ENCODE data around the gene MXRA7. TPM values are rescaled to one million over a fixed set of nuclear protein-coding genes. Genes with fewer than 3 reads are reported as not detected.

MXRA7 gene
- total RNA-seq, 1 donor from 2014 or later, result 236 TPM

DNA sequence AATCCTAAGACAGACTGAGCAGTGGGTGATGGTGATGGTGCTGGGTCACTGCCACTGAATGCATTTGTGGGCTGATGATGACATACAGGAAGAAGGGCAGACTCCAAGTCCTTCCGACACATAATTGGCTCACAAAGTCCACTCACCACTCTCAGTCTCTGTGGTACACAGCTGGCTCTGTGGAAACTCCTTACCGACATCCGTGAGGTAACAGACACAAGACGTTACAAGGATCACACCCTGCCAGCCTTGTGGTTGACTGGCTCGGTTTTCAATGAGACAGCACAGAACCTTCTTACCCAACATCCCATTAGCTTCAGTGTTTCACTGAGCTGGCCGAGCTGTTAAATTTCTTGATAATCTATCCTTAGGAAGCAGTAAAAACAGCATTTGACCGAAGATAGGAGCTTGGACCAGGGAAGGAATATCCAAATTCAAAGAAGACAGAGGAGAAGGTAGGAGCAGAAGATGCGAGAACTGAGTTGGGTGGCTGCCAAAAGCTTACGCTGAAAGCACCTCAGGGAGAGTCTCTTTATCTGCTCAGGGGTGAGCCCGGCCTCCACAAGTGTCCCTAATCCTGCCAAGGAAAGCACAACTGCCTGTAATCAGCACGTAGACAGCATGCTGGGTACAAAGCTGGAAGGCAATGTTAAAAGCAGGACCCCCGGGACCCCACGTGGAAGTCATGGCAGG, 5.5 kb upstream of the MXRA7 start:
- H3K9me3 Mint-ChIP-seq (ENCODE audit: unreplicated experiment), result peaks cover 2% of the 10 kb centered on the region
- H3K36me3 Mint-ChIP-seq (ENCODE audit: unreplicated experiment), result no peaks in the 10 kb centered on the region
- no peak overlapping the region for H3K27ac Mint-ChIP-seq (ENCODE audit: unreplicated experiment)
- H3K4me3 Mint-ChIP-seq (ENCODE audit: unreplicated experiment), result no peak overlapping the region
- peaks cover 2% of the 10 kb centered on the region for H3K27me3 Mint-ChIP-seq (ENCODE audit: unreplicated experiment)
- TF ChIP-seq, protein P1, sequence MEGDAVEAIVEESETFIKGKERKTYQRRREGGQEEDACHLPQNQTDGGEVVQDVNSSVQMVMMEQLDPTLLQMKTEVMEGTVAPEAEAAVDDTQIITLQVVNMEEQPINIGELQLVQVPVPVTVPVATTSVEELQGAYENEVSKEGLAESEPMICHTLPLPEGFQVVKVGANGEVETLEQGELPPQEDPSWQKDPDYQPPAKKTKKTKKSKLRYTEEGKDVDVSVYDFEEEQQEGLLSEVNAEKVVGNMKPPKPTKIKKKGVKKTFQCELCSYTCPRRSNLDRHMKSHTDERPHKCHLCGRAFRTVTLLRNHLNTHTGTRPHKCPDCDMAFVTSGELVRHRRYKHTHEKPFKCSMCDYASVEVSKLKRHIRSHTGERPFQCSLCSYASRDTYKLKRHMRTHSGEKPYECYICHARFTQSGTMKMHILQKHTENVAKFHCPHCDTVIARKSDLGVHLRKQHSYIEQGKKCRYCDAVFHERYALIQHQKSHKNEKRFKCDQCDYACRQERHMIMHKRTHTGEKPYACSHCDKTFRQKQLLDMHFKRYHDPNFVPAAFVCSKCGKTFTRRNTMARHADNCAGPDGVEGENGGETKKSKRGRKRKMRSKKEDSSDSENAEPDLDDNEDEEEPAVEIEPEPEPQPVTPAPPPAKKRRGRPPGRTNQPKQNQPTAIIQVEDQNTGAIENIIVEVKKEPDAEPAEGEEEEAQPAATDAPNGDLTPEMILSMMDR (IDR thresholded peaks at IDR 0.05; ENCODE audit: partially characterized antibody, unreplicated experiment), result no peak
- H3K4me1 Mint-ChIP-seq (ENCODE audit: low read depth, unreplicated experiment), result peaks cover 18% of the 10 kb centered on the region
- DNase-seq, result no peak

DNA sequence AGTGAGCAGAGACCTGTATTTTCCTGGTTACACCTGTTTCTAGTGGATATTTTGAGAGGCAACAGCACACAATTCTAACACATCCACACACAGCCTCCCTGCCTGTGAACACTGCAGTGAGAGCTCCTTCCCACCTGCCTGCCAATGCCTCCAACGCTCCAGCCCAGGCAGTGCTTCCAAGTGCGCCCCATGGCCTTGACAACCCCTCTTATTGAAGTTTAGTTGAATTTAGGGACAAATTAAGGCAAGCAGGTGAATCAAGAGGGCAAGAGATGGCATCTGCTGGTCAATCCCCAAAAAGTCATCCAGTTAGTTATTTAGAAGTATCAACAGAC, 4.7 kb upstream of the MXRA7 start:
- H3K9me3 Mint-ChIP-seq (ENCODE audit: unreplicated experiment), result peaks cover 4% of the 10 kb centered on the region
- peaks cover 21% of the 10 kb centered on the region for H3K4me1 Mint-ChIP-seq (ENCODE audit: low read depth, unreplicated experiment)
- TF ChIP-seq, protein P1 (IDR thresholded peaks at IDR 0.05; ENCODE audit: partially characterized antibody, unreplicated experiment), result no peak
- peaks cover 5% of the 10 kb centered on the region for H3K27me3 Mint-ChIP-seq (ENCODE audit: unreplicated experiment)
- no peaks in the 10 kb centered on the region for H3K36me3 Mint-ChIP-seq (ENCODE audit: unreplicated experiment)
- H3K27ac Mint-ChIP-seq (ENCODE audit: unreplicated experiment), result no peak overlapping the region
- no peak for DNase-seq
- H3K4me3 Mint-ChIP-seq (ENCODE audit: unreplicated experiment), result no peak overlapping the region

GRCh38 chr17:76714822-76715495, 4.2 kb upstream of the MXRA7 start:
- DNase-seq, result peak; percentile 83
- peaks cover 21% of the 10 kb centered on the region for H3K4me1 Mint-ChIP-seq (ENCODE audit: low read depth, unreplicated experiment)
- H3K9me3 Mint-ChIP-seq (ENCODE audit: unreplicated experiment), result peaks cover 4% of the 10 kb centered on the region
- H3K36me3 Mint-ChIP-seq (ENCODE audit: unreplicated experiment), result no peaks in the 10 kb centered on the region
- TF ChIP-seq, protein P1 (IDR thresholded peaks at IDR 0.05; ENCODE audit: partially characterized antibody, unreplicated experiment), result peak; percentile 91
- peaks cover 5% of the 10 kb centered on the region for H3K27me3 Mint-ChIP-seq (ENCODE audit: unreplicated experiment)
- peak overlapping the region; percentile 34 for H3K27ac Mint-ChIP-seq (ENCODE audit: unreplicated experiment)
- H3K4me3 Mint-ChIP-seq (ENCODE audit: unreplicated experiment), result no peak overlapping the region

DNA sequence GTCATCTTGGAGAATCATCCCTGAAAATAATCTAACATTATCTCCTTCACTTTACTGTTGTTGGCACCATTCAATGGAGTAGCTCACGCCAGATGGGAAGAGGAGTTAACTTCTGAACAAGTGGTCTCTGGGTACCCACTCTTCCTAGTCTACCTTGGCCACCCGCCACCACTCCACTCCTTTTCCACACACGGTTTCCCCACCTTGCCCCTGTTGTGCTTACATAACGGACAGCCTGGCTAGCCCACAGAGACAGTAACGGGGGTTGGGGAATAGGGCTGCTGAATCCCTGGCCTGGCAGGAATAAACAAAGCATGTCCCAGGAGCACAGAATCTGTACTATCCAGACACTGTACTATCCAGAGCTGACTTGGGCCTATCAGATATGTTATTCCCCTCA, 3.6 kb upstream of the MXRA7 start:
- Mint-ChIP-seq H3K36me3 (ENCODE audit: unreplicated experiment) (no peaks in the 10 kb centered on the region), H3K4me1 (ENCODE audit: low read depth, unreplicated experiment) (peaks cover 21% of the 10 kb centered on the region), H3K27ac (ENCODE audit: unreplicated experiment) (no peak overlapping the region)

More for the DNA sequence above, 3.6 kb upstream of the MXRA7 start:
- DNase-seq, result no peak
- Mint-ChIP-seq H3K9me3 (ENCODE audit: unreplicated experiment) (peaks cover 8% of the 10 kb centered on the region), H3K27me3 (ENCODE audit: unreplicated experiment) (peaks cover 8% of the 10 kb centered on the region), H3K4me3 (ENCODE audit: unreplicated experiment) (no peak overlapping the region)
- TF ChIP-seq, protein P1 (IDR thresholded peaks at IDR 0.05; ENCODE audit: partially characterized antibody, unreplicated experiment), result no peak

All from glutamatergic neuron (in vitro differentiated cells).